Dermis blood vessel endothelial cell (primary cell): ENCODE data around the gene SRGN. TPM values are rescaled to one million over a fixed set of nuclear protein-coding genes. Genes with fewer than 3 reads are reported as not detected.
A peak's percentile ranks its signal among the peaks of the same experiment; 100 is the strongest.

Experiments used
- DNase-seq: peaks from one replicate; pipeline ENCODE4 v3.0.0; 2010
- total RNA-seq: library from RNA; depleted of rRNA; stranded (reverse); fragments of >200 nt; gene quantifications from 2 replicates; pipeline ENCODE4 v1.2.3, GENCODE V29; 2014

Gene SRGN
- total RNA-seq, 1 donor from 2014 or later, result 495 TPM

DNA sequence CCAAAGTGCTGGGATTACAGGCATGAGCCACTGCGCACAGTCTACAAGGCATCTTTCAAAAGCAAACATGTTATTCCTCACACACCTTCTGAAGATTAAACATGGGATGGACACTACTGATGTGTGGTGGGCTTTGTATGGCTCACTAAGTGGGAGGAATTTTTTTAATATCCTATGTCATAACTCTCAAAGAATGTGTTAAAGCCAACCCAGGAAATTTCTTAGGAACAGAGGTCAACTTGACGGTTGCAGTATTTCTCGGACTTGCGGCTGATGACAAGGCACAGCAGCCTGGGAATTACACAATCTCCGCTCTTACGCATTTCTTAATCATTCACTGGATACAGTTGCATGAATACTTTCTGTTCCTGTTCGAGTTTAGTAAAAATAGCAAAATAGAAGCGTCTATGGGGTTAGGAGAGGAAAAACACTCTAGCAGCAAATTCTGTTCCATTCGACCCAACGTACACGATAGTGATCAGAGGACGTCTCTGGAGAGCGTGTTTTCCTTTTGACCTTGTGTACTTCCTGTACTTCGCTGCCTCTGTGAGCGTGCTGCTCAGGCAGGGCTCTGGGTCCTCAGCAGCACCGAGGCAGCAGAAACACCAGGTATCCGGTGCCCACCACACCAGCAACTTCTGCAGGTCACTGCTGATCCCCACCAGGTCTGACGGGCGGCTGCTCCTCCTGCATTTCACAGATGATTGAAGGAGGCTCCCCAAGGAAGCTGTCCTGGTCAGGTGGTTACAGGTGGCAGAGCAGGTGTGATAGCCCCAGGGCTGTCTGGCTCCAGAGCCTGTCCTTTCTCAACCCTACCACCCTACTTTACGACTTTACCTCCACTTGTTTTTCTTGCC lies 26.4 kb upstream of the SRGN start:
- DNase-seq, result peak; percentile 95

DNA sequence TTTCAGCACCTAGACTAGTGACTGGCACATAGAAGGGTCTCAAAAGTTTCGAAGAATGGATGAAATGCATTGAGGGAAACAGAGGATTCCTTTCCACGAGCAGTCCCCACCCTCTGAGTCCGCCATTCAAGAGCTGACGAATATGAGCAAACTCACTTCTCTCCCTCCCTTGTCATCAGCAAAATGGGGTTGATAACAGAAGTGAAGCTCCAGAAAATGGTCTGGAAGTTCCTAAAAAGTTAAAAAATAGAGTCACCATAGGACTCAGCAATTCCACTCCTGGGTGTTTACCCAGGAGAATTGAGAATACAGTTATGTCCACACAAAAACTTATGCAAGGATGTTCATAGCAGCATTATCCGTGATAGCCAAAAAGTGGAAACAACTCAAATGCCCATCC lies 25.0 kb upstream of the SRGN start:
- no peak for DNase-seq

DNA sequence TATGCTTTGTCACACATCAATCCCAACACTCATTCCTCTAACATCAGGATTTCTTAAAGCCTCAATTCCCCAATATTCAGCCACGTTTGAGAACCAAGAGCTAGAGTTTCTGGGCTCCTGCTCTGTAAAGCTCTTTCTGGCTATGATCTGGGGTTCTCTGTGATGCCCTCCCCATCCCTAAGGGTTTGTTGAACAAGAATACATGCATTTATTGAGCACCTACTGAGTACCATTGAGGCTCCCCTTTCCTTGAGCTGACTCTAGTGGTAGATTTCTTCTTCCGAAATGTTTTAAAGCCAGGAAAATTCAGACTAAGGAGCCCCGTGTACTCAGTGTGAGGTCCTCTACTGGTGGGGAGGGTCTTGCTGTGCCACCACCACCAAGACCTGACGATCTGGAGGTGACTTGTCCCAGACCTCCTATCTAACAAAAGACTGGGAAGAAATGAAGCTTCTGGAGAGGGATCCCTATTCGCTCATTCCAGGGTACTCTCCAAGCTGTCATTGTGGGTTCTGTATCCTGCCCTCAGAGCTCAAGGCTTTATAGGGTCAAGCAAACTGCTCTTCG lies 23.1 kb upstream of the SRGN start:
- DNase-seq, result no peak

DNA sequence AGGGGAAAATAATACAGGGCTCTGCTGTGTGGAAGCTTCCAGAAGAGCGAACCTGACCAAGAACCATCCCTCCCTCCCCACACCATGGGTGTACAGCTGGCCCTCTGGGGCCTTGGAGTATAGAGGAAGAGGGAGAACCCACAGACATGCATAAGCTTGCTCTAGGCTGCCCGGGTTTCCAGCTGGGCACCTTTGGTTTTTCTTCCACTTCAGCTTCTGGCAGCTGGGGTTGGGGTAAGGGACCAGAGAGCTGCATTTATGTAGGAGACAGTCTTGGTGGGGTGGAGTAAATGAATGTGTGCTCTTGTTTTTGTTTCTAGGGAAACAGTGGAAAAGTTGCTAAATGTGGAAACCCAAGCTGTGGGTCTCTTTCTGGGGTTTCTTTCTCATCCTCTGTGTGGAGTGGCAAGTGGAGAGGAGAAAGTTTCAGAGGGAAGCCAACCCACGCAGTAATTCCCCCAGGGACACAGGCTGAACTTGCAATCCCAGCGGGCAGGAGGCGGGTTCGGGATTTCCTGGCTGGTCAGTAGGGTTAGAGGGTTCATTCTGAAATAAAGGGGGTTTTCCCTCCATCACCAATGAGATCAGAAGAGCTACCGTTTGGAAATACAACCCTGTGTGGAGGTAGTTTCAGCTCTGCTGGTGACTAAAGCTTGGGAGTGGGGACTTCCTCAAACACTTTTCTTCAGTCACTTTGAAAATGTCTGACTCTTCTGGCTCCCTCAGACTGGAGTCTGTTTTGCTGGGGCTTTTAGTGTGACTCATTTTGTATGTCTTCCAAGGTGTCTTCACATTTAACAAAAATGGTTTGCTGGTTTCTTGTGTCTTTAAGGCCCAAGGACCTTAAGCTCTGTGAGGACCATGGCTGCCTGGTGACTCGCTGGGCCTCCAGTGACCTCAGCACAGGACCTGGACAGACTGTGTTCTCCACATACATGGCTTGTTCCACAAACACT lies 22.2 kb upstream of the SRGN start:
- DNase-seq, result peak; percentile 76

DNA sequence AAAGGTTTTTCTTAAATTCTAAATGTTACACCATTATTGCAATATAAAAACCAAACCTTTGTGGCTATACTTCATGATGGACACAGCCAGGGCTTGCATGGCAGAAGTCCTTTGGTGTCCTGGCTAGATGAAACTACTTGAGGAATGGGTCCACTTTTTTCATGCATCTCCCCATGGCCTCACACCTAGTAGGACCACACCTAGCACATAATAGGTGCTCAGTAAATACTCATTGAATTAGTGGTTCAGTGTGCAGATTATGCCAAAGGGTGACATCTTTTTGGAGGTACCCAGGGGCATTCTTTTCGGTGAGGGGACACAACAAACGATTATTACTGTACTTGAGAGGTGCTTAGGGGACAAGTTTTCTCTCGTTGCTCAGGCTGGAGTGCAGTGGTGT lies 20.7 kb upstream of the SRGN start:
- DNase-seq, result no peak

DNA sequence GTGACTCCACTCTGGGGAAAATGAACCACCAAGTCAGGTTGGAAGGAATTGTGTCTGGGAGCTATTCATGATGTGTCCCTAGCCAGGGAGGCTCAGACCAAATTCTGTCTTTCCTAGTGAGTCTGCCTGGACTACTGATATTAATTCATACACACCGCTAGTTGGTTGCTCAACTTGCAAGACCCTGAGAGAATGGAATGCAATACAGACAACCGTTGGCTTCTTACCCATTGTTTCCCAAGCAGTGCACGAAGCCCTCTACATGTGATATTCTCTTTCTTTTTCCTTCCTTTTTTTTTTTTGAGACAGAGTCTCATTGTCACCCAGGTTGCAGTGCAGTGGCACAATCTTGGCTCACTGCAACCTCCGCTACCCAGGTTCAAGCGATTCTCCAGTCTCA lies 19.4 kb upstream of the SRGN start:
- no peak for DNase-seq

DNA sequence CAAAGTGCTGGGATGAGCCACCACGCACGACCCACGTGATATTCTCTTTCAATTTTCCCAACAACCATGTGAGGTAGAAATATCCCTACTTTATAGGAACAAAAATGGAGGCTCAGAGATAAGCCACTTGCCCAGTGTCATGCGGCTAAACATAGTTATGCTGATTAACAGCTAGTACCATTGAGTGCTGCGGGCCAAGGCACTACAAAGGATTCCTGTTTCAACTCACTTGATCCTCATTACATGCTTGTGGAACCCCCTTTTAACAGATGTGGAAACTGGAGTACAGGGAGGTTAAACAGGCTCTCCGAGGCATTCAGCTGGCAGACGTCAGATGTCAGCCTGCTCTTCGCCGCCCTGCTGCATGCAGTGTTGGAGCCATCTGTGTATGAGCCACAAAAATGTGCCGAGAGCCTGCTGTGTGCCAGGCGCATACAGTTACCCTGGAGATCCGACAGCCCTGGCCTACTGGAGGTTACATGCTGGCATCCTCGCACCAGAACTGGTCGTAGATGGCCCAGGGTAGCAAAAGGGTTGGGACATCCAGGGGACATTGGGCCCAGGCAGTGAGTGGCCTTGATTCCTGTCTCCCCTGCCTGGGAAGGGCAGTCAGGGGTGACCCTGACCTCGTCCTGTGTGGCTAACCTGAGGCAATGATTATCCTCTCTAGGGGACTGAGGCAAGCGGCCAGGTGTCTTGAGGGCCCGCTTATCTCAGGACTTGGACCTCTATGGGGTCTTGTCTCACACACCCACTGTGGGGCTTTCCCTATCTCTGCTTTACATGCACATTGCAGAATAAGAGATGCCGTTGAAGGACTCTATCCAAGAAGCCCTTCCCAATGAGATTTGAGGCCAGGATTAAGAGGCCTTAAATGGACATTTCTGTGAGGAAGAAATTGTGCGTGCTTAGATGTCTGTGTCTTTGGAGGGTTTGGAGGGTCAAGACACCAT lies 18.5 kb upstream of the SRGN start:
- no peak for DNase-seq

DNA sequence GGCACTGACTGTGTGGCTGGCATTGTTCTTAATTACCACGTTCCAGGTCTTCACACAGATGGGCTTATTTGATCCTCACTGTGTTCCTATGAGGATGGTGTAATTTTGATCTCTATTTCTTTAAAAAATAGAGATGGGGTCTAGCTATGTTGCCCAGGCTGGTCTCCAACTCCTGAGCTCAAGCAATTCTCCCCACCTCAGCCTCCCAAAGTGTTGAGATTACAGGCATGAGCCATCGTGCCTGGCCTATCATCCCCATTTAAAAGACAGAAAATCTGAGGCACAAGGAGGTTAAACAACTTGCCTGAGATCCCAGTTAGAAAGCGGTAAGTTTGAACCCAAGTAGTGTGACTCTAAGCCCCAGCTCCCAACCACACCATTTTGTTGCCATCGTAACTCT lies 17.0 kb upstream of the SRGN start:
- no peak for DNase-seq

DNA sequence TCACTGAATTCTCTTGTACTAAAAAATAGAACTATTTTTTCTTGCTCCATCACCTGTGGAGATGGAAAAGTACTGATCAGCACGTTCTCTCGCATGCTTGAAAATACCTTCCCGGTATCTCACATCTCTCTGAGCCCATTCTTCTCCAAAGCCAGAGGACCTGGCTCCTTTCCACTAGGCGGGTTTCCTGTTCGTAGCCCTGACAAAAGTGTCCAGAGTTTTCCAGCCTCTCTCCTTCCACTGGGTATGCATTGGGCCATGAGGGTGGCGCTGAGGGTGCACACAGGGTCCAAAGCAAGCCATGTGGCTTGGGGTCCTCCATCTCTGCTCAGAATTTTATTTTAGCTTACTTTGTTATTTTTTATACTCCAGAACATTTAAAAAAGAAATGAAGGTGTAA lies 16.3 kb upstream of the SRGN start:
- peak; percentile 43 for DNase-seq

DNA sequence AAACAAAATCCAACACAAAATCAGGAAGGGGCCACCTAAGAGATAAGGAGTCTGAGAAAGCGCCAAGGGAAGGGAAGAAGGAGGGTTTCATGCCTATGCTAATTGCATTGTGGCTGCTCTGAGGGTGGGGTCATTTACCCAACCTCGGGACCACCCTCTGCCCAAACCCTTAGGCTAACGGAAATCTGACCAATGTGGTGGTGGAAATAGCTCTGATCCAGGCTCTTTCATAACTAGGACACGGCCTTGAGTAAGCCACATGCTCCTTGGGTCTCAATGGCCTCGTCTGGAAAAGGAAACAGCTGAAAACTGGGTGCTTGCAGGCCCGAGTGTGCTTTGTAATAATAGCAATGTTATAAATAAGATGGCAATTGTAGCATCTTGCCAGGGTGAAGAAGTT lies 14.9 kb upstream of the SRGN start:
- DNase-seq, result no peak

DNA sequence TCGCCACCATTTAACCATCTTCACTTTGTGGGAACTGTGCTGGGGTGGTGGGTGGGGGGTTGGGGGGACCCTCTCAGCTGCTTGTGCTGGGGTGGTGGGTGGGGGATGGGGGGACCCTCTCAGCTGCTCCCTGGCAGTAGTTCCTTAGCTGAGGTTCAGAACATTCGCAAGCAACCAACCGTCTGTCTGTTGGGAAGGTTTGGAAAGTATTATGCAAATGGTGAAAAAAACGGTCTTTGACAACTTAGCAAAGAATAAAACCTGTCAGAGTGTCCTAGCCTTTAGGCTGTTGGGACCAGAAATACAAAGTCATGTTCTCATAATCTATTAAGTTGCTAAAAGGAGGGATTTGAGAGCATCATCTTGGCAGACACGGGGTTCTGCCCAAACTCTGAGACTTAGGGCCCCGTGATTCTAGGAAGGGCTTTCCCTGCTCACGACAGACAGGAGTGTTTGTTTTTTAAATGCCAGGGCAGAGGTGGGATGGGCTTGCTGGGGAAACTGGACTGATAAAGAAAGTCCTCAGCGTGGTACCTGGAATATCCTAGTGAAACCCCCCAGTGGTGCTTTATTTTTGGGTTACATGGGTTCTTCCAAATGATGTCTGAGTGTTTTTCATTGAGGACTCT lies 14.1 kb upstream of the SRGN start:
- no peak for DNase-seq

DNA sequence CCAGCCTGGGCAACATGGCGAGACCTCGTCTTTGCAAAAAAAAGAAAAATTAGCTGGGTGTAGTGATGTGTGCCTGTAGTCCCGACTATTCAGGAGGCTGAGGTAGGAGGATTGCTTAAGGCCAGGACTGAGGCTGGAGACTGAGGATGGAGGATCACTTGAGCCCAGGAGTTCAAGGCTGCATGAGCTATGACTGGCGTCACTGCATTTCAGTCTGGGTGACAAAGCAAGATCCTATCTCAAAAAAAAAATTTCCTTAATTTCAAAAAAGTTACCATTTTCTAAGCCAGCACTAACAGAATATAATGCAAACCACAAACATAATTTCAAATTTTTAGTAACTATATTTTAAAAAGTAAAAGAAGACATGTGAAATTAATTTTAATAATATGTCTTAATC lies 13.4 kb upstream of the SRGN start:
- DNase-seq, result no peak

DNA sequence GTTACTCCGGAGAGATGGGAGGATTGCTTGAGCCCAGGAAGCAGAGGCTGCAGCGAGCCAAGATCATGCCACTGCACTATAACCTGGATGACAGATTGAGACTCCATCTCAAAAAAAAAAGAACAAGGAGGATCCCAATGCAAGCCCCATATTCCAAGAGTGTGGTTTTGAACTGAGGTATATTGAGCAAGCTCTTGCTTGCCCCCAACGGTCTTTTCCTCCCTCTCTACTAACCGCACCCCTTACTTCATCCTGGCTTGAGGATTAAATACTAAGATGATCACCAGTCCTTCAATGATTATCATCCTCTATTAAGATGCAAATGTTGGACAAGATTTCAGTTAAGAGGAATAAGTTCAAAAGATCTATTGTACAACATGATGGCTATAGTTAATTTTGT lies 12.5 kb upstream of the SRGN start:
- no peak for DNase-seq

DNA sequence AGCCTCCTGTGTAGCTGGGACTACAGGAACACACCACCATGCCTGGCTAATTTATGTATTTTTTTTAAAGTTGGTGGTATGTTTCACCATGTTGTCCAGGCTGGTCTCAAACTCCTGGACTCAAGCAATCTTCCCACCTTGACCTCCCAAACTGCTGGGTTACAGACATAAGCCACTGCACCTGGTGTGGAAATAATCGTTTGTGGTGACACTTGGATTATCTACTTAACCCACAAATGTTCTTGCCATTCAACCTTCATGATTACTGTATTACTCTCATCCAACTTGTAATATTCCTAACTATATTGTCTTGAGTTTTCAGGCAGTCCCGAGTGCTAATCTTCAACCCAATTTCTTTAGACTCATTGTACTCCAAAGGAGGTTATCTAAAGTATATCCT lies 9.6 kb upstream of the SRGN start:
- no peak for DNase-seq

DNA sequence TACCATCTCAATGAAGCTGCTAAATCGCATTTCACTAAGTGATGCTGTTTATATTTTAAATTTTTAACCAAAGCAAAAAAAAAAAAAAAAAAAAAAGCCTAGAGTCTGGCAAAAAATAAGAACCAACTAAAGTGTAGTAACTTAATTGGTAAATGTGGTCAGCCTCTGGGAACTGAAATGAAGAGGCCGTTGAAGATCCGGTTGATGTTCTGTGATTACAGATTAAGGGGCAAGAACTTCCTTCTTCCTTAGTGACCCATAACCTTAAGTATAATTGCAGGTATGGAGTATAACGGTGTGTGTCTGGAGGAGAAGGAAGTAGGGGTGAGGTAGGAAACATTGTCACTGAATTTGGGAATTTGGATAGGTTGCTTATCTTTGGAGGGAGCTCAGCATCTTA lies 7.7 kb upstream of the SRGN start:
- DNase-seq, result no peak

DNA sequence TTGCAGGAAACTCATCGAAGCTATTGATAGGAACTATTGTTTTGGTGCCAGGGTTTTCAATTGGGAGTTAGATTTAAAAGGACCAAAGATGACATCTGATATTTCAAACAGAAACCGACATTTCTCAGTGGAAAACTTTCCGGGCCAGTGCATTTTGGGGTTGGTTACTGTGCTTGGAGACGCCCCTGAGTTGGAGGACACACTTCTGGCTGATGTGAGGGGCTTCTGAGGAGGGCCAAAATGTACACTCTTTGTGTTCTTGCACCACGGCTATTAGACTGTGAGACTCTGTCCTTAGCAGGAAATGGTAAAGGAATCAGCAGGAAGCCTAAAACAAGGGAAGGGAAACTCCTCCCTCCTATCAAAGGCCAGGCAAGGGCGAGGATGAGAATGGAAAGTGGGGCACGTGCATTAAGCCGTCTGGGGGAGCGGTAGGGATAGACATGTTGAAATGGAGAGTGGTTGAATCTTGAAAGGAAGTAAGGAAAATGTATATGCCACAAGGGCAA lies 1.8 kb upstream of the SRGN start:
- peak; percentile 86 for DNase-seq

DNA sequence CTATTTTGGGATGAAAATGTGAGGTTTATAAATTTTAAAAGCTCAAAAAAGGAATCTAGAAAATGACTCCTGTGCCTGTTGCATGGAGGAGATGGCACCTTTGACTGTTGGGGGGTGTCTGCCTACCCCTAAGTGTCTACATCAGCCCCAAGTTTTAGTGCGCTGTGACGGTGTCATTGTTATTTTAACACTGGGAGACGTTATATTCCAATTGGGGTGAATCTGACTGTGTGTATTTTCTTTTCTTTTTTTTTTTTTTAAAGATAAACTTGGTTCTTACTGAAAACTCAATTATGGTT lies 517 bp downstream of the SRGN start:
- DNase-seq, result peak; percentile 43

DNA sequence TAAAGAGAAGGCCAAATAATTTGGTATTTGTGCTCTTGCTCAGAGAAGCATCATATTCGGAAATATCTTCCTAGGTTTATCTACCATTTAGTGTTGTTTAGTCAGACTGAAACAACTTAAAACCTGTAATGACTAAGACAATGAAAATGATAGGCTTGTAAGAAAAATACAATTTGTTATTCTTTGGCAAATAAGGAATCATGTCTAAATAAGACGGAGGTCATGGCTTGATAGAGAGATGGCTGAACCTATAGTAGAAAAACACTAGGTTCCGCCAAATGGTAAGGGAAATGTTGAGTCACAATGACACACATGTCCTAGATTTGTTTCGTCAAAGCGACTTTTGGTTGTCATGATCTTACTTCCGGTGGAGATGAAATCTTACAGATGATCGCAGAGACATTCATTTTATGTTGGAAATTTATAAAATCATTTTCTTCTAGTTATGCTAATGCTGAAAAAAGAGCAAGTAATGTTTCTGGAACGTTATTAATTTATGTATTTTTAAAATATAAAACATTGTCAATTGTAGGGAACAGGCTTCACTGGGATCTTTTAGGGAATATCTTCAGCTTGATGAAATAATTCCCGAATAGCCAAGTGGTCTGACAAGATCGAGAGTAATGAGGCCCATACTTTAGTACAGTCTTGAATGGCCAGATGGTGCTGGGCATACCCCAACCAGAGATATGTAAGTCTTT lies 1.0 kb downstream of the SRGN start:
- DNase-seq, result peak; percentile 92

DNA sequence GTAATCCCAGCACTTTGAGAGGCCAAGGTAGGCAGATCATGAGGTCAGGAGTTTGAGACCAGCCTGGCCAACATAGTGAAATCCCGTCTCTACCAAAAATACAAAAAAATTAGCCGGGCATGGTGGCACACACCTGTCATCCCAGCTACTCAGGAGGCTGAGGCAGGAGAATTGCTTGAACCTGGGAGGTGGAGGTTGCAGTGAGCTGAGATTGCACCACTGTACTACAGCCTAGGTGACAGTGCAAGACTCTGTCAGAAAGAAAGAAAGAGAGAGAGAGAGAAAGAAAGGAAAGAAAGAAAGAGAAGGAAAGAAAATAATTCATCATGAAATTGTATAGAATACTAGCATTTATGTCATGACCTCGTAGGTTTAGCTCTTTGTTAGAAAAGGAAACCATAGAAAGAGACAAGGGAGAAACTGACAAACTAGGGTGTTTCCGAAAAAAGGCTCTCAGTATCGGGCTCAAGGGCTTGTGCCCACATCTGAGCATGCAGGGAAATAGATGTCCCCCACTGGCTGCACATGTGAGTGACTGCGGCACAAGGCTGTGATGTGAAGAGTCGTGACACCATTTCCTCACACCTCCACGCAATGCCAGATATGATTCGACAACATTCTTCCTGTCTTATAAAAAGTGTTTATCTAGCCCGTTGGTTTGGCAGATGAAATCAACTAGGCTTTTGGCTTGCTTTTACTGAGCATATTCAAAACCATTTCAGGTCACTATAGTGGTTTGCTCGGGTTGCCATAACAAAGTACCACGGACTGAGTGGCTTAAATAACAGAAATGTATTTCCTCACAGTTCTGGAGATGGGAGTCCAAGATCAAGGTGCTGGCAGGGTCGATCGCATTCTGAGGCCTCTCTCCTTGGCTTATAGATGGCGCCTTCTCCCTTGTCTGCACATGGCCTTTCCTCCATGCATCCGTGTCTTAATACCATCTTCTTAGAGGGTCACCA lies 2.0 kb downstream of the SRGN start:
- peak; percentile 84 for DNase-seq

DNA sequence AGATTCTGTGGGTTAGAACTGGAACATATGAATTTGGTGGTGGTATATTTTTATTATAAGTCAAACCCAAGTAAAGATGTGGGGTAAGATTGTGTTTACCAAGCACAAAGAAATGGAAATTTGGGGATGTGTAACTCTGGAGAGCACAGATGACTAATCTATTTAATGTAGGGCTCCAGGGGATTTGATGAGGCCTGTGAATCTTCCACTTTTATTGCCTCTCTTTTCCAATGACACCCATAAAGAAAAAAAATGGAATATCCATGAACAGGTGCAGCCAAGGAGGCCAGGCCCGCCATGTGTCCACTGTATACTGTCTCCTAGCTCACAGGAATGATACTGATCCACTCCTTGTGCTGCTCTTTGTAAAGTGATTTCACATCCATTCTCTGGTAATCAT lies 2.8 kb downstream of the SRGN start:
- no peak for DNase-seq
